Measurements from ENCODE around the gene C16orf78. TPM values are rescaled to one million over a fixed set of nuclear protein-coding genes. Genes with fewer than 3 reads are reported as not detected.

The C16orf78 gene
- total RNA-seq = not detected in 2 replicates

GRCh38 chr16:49373504-49373903 lies at the start of gene C16orf78:
Gene C16orf78 (plus strand): TSS chr16:49373804. CDS start chr16:49373940, 136 bp downstream.

Other genes starting within 250 kb of the C16orf78 start
- 0.03 TPM in 1 of 2 replicates, not detected in the other for gene CBLN1, start 92.0 kb upstream of the C16orf78 start, total RNA-seq